SK-N-SH treated with all-trans-retinoic acid at 6 μM for 48 hours (cell line): ENCODE measurements around the gene PLOD2.

Source experiments
- ATAC-seq: fragments of 200-7000 bp; cut with Tn5 transposase; 3 replicates; pipeline ENCODE4 v1.9.1; 2020; ENCODE audit warnings: mild to moderate bottlenecking, moderate library complexity
- ARNTL ChIP-seq: fragments of 450-650 bp; formaldehyde crosslinking; IDR thresholded peaks from 2 replicates; pipeline ENCODE4 v1.5.0; 2020; ENCODE audit warnings: low read depth, mild to moderate bottlenecking, moderate library complexity, borderline replicate concordance
- CREB5 ChIP-seq: fragments of 250-450 bp; sonication (Bioruptor Pico); IDR thresholded peaks from 2 replicates; pipeline ENCODE4 v1.5.1; 2020; ENCODE audit warnings: low read depth, mild to moderate bottlenecking, moderate library complexity
- CSDC2 ChIP-seq: fragments of 250-450 bp; sonication (Bioruptor Pico); IDR thresholded peaks from 2 replicates; pipeline ENCODE4 v1.5.0; 2020; ENCODE audit warnings: mild to moderate bottlenecking, moderate library complexity
- CSRNP3 ChIP-seq: fragments of 250-450 bp; sonication (Bioruptor Pico); IDR thresholded peaks from 2 replicates; pipeline ENCODE4 v1.5.1; 2021; ENCODE audit warnings: mild to moderate bottlenecking, moderate library complexity
- ESRRG ChIP-seq: fragments of 250-450 bp; sonication (Bioruptor Pico); IDR thresholded peaks from 2 replicates; pipeline ENCODE4 v1.6.1; 2021; ENCODE audit warnings: mild to moderate bottlenecking
- GLIS3 ChIP-seq: fragments of 250-450 bp; sonication (Bioruptor Pico); IDR thresholded peaks from 2 replicates; pipeline ENCODE4 v1.5.0; 2020; ENCODE audit warnings: mild to moderate bottlenecking, moderate library complexity
- OSR1 ChIP-seq: fragments of 250-450 bp; sonication (Bioruptor Pico); IDR thresholded peaks from 2 replicates; pipeline ENCODE4 v1.8.0; 2022; ENCODE audit warnings: moderate library complexity, mild to moderate bottlenecking, inconsistent platforms
- PATZ1 ChIP-seq: fragments of 250-450 bp; sonication (Bioruptor Pico); IDR thresholded peaks from 2 replicates; pipeline ENCODE4 v1.8.0; 2020; ENCODE audit warnings: mild to moderate bottlenecking, moderate library complexity, borderline replicate concordance
- POU6F1 ChIP-seq: fragments of 250-450 bp; sonication (Bioruptor Pico); IDR thresholded peaks from 2 replicates; pipeline ENCODE4 v1.8.0; 2021; ENCODE audit warnings: low read depth, mild to moderate bottlenecking, moderate library complexity, borderline replicate concordance
- PPARA ChIP-seq: fragments of 250-450 bp; sonication (Bioruptor Pico); IDR thresholded peaks from 2 replicates; pipeline ENCODE4 v1.5.0; 2020; ENCODE audit warnings: mild to moderate bottlenecking, borderline replicate concordance
- RARB ChIP-seq: fragments of 250-450 bp; sonication (Bioruptor Pico); IDR thresholded peaks from 2 replicates; pipeline ENCODE4 v1.8.0; 2021; ENCODE audit warnings: mild to moderate bottlenecking, moderate library complexity
- SNAI2 ChIP-seq: fragments of 250-450 bp; sonication (Bioruptor Pico); IDR thresholded peaks from 2 replicates; pipeline ENCODE4 v1.5.0; 2020; ENCODE audit warnings: mild to moderate bottlenecking, moderate library complexity
- TOX ChIP-seq: fragments of 250-450 bp; sonication (Bioruptor Pico); IDR thresholded peaks from 2 replicates; pipeline ENCODE4 v1.8.0; 2021; ENCODE audit warnings: mild to moderate bottlenecking, moderate library complexity, borderline replicate concordance
- TSHZ2 ChIP-seq: fragments of 250-450 bp; sonication (Bioruptor Pico); IDR thresholded peaks from 2 replicates; pipeline ENCODE4 v1.5.0; 2020; ENCODE audit warnings: mild to moderate bottlenecking, moderate library complexity
- ZC3H10 ChIP-seq: fragments of 250-450 bp; sonication (Bioruptor Pico); IDR thresholded peaks from 2 replicates; pipeline ENCODE4 v1.5.1; 2021; ENCODE audit warnings: mild to moderate bottlenecking, moderate library complexity
- ZFP3 ChIP-seq: fragments of 250-450 bp; sonication (Bioruptor Pico); IDR thresholded peaks from 2 replicates; pipeline ENCODE4 v1.5.0; 2020; ENCODE audit warnings: mild to moderate bottlenecking, moderate library complexity
- ZFP30 ChIP-seq: fragments of 450-650 bp; formaldehyde crosslinking; IDR thresholded peaks from 2 replicates; pipeline ENCODE4 v1.5.0; 2022; ENCODE audit warnings: mild to moderate bottlenecking, moderate library complexity
- ZNF565 ChIP-seq: fragments of 450-650 bp; formaldehyde crosslinking; conservative IDR thresholded peaks from 2 replicates; pipeline ENCODE4 v1.5.0; 2020; ENCODE audit warnings: low read depth, mild to moderate bottlenecking, moderate library complexity
- ZNF8 ChIP-seq: fragments of 450-650 bp; formaldehyde crosslinking; IDR thresholded peaks from 2 replicates; pipeline ENCODE4 v1.5.0; 2020; ENCODE audit warnings: mild to moderate bottlenecking, moderate library complexity

PLOD2 gene

GRCh38 chr3:146110161-146110560 lies 50.8 kb downstream of the PLOD2 start:
- no peak for TF ChIP-seq OSR1 (CRISPR knock-in tag)
- TF ChIP-seq ESRRG (CRISPR knock-in tag), result no peak
- TF ChIP-seq CSDC2 (CRISPR knock-in tag), result no peak
- no peak for TF ChIP-seq CREB5 (CRISPR knock-in tag)
- no peak for TF ChIP-seq ZFP30

GRCh38 chr3:146106986-146107385 lies 54.0 kb downstream of the PLOD2 start:
- ATAC-seq, result no peak
- TF ChIP-seq CSDC2 (CRISPR knock-in tag), result no peak
- no peak for TF ChIP-seq ZNF565
- TF ChIP-seq SNAI2 (CRISPR knock-in tag), result no peak
- TF ChIP-seq POU6F1 (CRISPR knock-in tag), result no peak

More at GRCh38 chr3:146110161-146110560, 50.8 kb downstream of the PLOD2 start:
- no peak for ATAC-seq

- no peak for ATAC-seq
- no peak for TF ChIP-seq PATZ1 (CRISPR knock-in tag)
- TF ChIP-seq RARB (CRISPR knock-in tag), result no peak
- no peak for TF ChIP-seq ZFP3 (CRISPR knock-in tag)
- no peak for TF ChIP-seq TSHZ2 (CRISPR knock-in tag)
- TF ChIP-seq SNAI2 (CRISPR knock-in tag), result no peak
- TF ChIP-seq ZNF8 (CRISPR knock-in tag), result no peak
- no peak for TF ChIP-seq CREB5 (CRISPR knock-in tag)
- TF ChIP-seq ZNF565, result no peak
- TF ChIP-seq CSRNP3 (CRISPR knock-in tag), result no peak
- TF ChIP-seq CSDC2 (CRISPR knock-in tag), result no peak
- no peak for TF ChIP-seq OSR1 (CRISPR knock-in tag)
- no peak for TF ChIP-seq ARNTL (CRISPR knock-in tag)
- no peak for TF ChIP-seq PPARA (CRISPR knock-in tag)
- TF ChIP-seq ZC3H10 (CRISPR knock-in tag), result no peak
- TF ChIP-seq, all 23 proteins: peak for 0
Measured at GRCh38 chr3:146104068-146104467, 56.9 kb downstream of the PLOD2 start.

GRCh38 chr3:146102885-146103284 lies 58.1 kb downstream of the PLOD2 start:
- ATAC-seq, result no peak
- TF ChIP-seq ZFP30 (no peak), ARNTL (CRISPR knock-in tag) (no peak), GLIS3 (CRISPR knock-in tag) (no peak), TOX (no peak), ZNF565 (no peak)
